Measurements from ENCODE around the gene POU2F1.

- no peak for TF ChIP-seq POLR2A (IDR thresholded peaks at IDR 0.05)
- TF ChIP-seq CTCF (IDR thresholded peaks at IDR 0.05) = no peak
Measured at GRCh38 chr1:167263819-167264464, 43.3 kb downstream of the POU2F1 start.

Data from body of pancreas (tissue), 4 donors.